GM19328 (cell line): Measurements from ENCODE around the gene SCRN3.
"Not testable (repeated sequence)": the region's sequence is repeated elsewhere in the genome, so short reads cannot be mapped to it uniquely, and the experiment has no call there.

Experiments used
- ATAC-seq: cut with Tn5 transposase; IDR thresholded peaks from one replicate; pipeline ENCODE4 v1.9.1; 2021; ENCODE audit warnings: mild to moderate bottlenecking, moderate library complexity; ENCODE audit not compliant: unreplicated experiment

The SCRN3 gene

DNA sequence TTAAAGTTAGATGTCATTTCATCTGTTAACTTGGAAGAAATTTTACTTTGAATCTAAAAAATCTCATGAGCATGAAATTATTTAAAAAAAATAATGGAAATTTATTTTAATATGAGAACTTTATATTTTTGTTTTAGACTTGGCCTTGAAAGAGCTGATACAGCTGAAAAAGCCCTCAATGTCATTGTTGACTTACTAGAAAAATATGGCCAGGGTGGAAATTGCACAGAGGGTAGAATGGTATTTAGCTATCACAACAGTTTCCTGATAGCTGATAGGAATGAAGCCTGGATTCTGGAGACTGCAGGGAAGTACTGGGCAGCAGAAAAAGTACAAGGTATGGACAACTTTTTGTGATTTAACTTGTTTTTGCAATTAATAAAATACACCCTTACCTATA, 5.3 kb downstream of the SCRN3 start:
- no peak for ATAC-seq

DNA sequence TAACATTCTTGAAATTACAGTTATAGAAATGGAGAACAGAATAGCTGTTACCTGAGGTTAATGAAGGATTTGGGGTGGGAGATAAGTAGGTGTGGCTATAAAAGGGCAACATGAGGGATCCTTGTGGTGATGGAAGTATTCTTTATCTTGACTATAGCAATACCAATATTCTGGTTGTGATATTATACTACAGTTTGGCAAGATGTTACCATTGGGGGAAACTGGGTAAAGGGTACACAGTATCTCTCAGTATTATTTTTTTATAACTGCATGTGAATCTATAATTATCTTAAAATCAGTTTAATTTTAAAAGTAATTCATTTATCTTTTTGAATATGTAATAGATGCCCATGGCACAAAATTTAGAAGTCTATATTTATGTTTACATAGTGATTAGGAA, 8.1 kb downstream of the SCRN3 start:
- no peak for ATAC-seq

DNA sequence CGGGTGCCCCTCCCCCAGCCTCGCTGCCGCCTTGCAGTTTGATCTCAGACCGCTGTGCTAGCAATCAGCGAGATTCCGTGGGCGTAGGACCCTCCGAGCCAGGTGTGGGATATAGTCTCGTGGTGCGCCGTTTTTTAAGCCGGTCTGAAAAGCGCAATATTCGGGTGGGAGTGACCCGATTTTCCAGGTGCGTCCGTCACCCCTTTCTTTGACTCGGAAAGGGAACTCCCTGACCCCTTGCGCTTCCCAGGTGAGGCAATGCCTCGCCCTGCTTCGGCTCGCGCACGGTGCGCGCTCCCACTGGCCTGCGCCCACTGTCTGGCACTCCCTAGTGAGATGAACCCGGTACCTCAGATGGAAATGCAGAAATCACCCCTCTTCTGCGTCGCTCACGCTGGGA, 14.5 kb downstream of the SCRN3 start:
- ATAC-seq, result not testable (repeated sequence)

DNA sequence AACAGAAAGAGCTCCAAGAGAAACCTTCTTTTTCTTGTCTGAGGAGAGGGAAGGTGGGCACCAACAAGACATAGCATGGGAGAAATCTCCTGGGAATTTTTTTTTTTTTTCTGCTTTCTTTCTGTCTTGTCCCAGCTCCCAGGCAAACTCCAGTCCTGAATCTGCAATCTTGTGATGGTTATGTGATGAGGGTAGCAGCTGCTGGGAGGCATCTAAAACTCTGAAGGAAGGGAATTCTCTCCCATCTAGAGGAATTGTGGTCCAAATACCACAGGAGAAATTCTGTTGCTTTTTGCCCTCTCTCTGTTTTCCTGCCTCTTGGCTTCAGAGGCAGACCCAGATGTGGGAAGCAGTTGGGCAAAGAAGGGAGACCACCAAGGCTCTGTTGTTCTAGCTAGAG, 16.7 kb downstream of the SCRN3 start:
- ATAC-seq, result no peak

DNA sequence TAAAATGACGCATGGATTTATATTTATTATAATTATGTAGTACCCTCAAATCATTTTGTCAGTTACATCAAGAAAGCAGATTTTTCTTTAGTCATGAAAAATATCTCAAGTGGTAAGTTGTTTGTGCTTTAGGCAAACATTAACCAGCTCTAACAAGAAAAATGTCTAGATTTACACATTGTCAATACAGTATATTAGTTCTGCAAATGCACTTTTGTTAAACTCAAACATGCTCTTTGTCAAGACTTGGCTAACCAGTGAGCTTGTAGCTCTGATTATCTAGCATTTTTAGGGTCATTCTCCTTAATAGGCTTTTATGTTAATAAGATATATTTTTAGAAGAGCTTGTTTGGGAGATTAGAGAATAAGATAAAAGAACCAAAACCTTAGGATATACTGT, 32.7 kb downstream of the SCRN3 start:
- no peak for ATAC-seq

DNA sequence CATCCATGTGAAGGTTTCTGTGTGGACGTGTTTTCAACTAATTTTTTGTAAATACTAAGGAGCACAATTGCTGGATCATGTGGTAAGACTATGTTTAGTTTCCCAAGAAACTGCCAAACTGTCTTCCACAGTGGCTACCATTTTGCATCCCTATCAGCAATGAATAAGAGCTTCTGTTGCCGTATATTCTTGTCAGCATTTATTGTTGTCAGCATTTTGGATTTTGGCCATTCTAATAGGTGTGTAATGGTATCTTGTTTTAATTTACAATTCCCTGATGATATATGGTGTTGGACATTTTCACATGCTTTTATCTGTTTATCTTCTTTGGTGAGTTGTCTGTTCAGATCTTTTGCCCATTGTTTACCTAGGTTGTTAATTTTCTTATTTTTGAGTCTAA, 34.5 kb downstream of the SCRN3 start:
- ATAC-seq, result no peak

DNA sequence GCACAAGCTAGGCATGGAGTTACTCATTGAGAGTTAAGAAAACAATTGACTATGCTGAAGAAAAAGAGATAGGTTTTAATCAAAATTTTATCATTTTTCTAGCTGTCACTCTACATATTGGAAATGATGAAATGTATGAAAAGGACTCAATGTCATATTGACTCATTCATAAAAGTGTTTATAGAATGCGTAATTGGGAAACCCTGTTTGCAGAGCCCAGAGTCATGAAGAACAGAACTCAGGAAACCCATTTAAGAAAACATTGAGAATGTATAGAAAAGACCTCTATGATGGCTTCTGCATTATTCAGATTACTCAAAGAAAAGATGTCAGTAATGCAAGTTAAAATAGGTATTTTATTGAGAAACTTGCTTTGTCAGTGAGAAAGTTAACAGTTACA, 36.4 kb downstream of the SCRN3 start:
- ATAC-seq, result no peak

DNA sequence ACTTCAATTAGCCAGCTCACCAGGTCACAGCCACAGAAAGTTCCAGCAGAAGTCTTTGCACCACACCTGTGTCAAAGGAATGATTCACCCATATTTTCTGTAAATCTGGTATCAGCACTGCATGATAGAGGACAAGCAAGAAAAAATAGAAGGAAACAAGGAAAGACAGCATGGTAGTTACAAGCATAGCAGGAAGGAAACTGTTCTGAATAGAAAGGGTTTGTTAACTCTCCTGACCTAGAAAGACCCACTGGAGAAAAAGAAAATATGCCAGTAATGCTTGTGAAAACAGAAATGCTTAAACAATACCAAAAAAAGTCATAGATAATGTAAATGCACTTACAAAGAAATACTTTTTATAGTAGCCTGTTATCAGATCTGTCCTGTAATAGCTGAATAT, 40.8 kb downstream of the SCRN3 start:
- no peak for ATAC-seq

DNA sequence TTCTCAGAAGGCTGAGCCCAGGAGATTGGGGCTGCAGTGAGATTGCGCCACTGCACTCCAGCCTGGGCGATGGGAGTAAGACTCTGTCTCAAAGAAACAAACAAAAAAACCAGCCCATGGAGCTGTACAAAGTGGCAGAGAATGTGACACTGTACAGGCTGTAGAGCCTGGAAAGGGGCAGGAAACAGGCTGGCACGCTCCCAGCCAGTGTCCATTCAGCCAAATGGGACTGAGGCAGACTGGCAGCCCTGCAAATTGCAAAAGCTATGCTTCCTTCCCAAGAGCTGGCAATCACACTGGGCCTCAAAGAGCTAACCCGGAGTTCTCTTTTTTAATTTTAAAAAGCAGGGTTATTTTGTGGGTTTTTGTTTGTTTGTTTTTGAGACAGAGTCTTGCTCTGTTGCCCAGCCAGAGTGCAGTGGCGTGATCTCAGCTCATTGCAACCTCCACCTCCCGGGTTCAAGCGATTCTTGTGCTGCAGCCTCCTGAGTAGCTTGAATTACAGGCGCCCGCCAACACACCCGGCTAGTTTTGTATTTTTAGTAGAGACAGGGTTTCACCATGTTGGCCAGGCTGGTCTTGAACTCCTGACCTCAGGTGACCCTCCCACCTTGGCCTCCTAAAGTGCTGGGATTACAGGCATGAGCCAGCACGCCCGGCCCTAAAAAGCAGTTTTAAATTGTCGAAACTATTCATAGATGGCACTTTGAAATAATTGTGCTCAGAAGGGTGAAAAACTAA, 42.8 kb downstream of the SCRN3 start:
- ATAC-seq, result no peak

DNA sequence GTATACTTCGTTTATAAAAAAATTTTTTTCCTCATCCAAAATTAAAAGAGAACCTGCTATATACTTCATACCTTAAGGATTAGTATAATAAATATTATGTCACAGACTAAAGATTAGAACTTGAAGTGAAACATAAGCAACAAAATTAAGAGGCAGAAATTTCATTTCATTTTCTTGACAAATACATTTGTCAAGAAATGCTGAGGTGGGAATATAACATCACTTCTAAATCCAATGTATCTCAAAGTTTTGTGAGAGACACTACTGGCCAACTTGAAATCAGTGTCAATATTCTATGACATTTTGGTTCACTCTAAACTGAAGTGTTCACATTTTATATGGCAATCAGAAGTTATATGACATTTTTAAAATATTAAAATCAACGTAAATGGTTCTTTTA, 43.8 kb downstream of the SCRN3 start:
- no peak for ATAC-seq

DNA sequence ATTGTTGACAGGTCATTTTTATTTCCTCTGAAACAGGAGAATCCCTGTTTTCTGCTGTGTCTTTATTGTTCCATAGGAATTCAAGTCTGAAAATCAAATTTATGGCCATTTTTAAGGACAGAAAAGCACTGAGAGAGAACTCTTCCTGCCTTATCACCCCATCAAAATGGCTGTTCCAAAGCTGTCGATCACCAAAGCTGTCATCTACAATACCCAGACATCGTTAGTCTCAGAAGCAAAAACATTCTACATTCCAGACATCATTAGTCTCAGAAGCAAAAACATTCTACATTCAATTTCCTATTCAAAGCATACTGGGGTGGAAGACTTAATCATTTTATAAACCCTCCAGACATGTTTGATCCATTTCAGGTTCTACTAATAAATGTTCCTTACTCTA, 44.4 kb downstream of the SCRN3 start:
- ATAC-seq, result no peak

DNA sequence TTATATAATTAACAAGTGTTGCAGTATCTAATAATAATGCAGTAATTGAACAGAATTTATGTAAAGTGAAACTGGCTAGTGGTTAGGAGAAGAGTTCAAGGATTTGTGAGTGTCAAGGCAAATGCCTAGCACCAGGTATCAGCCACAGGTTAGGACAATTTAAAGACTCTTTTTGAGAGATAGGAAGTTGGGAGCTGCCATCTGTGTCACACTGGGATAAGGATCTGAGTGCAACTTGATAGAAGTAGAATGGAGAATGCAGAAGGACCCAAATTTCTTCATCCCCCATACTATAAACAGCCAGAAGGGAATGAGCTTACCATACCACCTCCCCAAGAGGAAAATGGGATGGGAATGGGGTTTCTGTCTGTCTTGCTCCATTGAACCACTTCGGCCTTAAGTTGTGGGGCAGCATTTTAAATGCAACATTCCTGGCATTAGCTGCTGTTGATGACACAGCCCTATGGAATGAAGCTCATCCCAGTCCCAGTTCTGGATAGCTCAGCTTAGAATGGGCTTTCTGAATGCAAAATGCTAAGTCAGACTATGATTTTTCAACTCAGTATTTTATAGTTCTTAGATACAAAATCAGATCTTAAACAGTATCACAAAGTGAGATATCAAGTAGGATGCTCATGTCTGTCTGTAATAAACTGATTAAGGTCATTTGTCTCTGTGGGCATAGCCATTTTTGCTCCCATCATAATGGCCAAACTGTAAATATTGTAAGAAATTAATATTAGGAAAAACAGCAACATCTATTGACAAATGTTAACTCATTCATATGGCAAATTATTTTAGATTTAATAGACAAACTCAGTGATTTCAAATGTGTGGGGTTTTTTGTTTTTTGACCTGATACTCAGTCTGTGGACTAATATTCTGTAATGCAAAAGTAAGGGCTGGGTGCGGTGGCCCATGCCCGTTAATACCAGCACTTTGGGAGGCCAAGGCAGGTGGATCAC, 47.3 kb downstream of the SCRN3 start:
- ATAC-seq, result no peak

DNA sequence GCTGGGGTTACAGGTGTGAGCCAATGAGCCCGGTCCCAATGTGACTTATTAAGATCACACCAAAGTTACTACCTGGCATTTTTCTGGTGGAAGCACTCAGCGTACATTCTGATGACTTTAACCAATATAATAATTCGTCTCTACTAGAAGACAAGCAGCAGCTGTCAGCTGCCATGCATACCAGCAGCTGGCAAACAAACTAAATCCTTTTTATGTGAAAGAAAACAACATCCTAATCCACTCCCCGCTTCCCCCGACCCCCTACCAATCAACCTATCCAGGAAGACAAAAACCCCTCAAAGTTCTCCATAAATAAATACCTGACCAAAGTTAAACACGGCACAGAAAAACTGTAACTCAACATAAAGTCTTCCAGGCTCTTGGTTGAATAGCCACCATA, 49.2 kb downstream of the SCRN3 start:
- no peak for ATAC-seq

DNA sequence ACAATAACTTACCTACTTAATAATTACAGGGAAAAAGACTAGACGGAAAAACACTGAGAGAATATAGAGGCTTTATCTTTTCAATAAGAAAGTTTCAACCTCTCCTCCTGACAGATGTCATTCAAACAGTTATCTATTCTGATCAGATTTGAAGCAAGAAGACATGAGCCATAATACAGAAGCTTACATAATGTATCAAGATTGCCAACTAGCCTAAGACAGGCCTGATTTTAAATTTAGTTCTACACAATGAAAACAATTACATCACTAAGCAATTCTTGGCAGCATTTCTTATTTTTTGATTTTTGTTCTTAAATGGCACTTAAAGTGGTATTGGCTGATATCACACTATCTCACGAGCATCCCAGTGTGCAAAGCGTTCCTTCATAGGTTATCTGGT, 49.7 kb downstream of the SCRN3 start:
- ATAC-seq, result no peak

DNA sequence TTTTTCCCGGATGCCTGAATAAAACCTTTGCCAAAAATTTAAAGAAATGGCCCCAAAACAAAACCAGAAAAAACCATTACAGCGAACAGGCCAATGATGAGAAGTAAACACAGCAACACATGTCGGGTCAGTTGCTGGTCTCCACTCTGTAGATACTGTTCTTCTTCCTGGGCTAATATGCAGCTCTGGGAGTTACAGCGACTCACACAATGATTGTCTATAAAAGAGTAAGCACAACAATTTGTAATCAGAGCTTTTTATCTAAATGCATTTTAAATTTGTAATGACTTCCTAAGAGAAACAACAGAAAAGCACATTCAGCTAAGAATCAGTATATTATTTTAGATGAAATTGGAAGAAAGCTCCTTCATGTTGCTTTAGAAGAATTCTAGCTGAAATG, 51.0 kb downstream of the SCRN3 start:
- ATAC-seq, result no peak

DNA sequence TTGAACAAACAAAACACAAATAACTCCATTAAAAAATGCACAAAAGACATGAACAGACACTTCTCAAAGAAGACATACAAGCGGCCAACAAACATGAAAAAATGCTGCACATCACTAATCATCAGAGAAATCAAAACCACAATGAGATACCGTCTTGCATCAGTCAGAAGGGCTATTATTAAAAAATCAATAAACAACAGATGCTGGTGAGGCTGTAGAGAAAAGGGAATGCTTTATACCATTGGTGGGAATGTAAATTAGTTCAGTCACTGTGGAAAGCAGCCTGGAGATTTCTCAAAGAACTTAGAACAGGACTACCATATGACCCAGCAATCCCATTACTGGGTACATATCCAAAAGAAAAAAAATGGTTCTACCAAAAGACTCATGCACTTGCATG, 53.5 kb downstream of the SCRN3 start:
- ATAC-seq, result no peak

DNA sequence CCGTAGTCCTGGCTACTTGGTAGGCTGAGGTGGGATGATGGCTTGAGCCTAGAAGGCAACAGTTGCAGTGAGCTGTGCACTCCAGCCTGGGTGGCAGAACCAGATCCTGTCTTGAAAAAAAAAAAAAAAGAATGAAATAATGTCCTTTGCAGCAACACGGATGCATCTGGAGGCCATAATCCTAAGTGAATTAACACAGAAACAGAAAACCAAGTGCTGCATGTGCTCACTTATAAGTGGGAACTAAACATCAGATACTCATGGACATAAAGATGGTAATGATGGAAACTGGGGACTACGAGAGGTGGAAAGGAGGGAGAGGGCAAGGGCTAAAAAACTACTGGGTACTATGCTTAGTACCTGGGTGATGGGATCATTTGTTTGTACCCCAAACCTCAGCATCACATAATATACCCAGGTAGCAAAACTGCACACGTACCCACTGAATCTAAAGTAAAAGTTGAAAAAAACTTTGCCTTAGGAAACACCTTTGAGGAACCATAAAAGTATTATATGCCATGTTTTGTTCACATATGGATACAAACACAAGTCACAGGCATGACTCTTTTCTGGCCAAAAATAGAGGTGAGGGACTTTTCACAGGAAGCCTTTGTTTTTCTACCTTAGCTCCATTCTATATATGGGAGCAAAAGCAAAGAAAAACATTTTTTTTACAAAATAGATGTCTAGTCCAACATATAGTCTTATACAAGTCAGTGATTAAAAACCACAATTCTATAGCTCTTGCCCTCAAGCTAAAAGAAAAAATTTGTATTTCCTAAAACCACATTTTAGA, 54.7 kb downstream of the SCRN3 start:
- no peak for ATAC-seq

DNA sequence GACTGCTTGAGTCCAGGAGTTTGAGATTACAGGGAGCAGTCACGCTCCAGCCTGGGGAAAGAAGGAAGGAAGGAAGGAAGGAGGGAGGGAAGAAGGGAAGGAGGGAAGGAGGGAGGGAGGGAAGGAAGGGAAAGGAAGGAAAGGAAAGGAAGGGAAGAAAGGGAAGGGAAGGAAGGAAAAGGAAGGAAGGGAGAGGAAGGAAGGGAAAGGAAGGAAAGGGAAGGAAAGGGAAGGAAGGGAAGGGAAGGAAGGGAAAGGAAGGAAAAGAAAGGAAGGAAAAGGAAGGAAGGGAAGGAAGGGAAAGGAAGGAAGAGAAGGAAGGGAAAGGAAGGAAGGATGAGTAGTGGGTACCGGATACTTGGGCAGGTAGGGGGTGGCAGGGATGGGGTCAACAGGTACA, 59.0 kb downstream of the SCRN3 start:
- no peak for ATAC-seq

DNA sequence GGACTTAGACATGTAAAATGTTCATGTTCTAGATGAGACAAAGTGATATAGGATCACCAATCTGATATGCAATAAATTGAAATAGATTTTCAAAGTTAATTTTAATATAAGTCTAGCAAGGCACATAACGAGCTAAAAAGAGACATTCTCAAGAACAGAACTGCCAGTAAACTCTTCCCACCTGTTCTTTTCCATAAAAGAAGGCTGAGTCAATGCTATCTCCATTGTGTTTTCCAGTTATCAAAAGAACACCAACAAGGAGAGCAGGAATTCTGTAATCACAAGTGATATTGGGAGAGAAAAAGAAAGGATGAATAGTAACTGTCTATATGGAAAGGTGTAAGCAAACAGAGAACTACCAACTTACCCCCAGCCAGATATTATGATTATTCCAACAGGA, 65.7 kb downstream of the SCRN3 start:
- no peak for ATAC-seq

DNA sequence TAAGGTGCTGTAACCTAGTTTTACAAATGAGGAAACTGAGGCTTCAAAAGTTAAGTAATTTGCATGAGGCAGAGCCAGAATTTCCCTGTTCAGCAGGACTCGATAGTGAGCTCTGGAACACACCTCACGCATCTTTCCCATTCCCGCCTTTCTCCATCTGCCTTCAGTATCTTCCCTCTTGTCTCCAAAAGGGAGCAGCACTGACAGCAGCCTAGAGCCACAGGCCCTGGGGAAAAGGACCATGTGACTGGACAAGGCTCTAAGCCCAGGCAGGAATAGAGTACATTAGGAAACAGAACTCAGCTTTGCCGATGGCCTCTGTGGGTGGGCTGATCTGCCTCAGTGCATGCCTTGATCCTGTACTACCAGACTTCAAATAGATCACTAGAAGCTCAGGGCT, 69.8 kb downstream of the SCRN3 start:
- ATAC-seq, result no peak

DNA sequence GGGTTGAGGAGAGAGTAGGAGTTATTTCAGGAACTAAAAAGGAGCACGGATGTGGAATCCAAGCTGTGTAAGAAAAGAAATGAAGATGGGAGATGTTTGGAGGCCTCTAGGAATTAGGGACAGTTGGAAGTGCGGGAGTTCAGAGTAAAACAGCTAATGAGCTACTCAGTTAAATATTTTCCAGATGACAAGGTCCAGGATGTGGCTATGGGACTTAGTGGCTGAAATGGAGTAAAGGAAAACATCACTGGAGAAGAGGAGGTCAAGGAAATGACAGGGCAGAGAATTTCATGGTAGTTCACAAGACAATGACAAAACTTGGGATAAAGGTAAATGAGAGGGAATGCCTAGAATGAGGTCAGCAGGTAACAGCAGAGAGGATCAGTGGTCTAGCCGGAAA, 78.3 kb downstream of the SCRN3 start:
- ATAC-seq, result no peak
